ENCODE data around the gene KRT83.
"Not testable (repeated sequence)": the region's sequence is repeated elsewhere in the genome, so short reads cannot be mapped to it uniquely, and the experiment has no call there.

Gene KRT83

DNA sequence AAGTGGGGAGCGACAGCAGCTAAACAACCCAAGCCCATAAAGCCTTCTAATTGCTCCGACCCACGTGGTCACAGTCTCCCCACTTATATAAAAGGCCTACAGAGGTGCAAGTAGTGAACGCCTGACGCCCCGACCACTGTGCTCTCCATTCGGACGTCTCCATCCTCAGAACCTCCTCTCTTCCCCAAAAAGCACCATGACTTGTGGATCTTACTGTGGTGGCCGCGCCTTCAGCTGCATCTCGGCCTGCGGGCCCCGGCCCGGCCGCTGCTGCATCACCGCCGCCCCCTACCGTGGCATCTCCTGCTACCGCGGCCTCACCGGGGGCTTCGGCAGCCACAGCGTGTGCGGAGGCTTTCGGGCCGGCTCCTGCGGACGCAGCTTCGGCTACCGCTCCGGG lies 19.5 kb downstream of the KRT83 start:
- H3K27ac ChIP-seq (ENCODE audit: insufficient read depth, low read depth, low read length, poor library complexity, severe bottlenecking); H3K4me1 ChIP-seq (ENCODE audit: control insufficient read depth, insufficient read depth, low read length); H3K4me3 ChIP-seq (ENCODE audit: insufficient read depth, low read depth, low read length); H3K9me3 ChIP-seq (ENCODE audit: control insufficient read depth, low read length); H3K36me3 ChIP-seq (ENCODE audit: control insufficient read depth, insufficient read depth, low read length): not testable (repeated sequence)
- WGBS, 2 experiments = 67 to 79% methylated on average over 17 to 20 of the region's 31 CpGs
- H3K27me3 ChIP-seq (ENCODE audit: control insufficient read depth, insufficient read depth, low read length, poor library complexity, severe bottlenecking) = peaks cover 12% of the 10 kb centered on the region

GRCh38 chr12:52300796-52301691 lies 20.2 kb downstream of the KRT83 start:
- Histone ChIP-seq H3K4me1 (ENCODE audit: control insufficient read depth, insufficient read depth, low read length) (no peaks in the 10 kb centered on the region), H3K27me3 (ENCODE audit: control insufficient read depth, insufficient read depth, low read length, poor library complexity, severe bottlenecking) (peaks cover 6% of the 10 kb centered on the region), H3K36me3 (ENCODE audit: control insufficient read depth, insufficient read depth, low read length) (no peaks in the 10 kb centered on the region), H3K9me3 (ENCODE audit: control insufficient read depth, low read length) (no peaks in the 10 kb centered on the region), H3K27ac (ENCODE audit: insufficient read depth, low read depth, low read length, poor library complexity, severe bottlenecking) (no peak overlapping the region), H3K4me3 (ENCODE audit: insufficient read depth, low read depth, low read length) (no peak overlapping the region)
- WGBS, 2 experiments = 58 to 62% methylated on average over 14 of the region's 14 CpGs

DNA sequence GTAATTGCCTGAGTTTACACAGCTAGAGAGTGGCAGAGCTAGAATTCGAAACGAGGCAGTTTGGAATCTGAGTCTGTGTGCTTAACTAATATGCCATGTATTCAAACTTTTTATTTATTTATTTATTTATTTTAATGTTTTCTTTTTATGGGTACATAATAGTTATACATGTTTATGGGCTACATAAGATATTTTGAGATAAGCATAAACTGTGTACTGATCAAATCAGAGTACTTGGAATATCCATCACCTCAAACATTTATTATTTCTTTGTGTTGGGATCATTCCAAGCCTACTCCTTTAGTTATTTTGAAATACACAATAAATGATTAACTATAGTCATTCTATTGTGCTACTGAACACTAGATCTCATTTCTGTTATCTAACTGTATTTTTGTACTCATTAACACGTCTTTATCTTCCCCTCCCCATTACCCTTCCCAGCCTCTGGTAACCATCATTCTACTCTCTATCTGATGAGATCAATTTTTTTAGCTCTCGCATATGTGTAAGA lies 22.5 kb downstream of the KRT83 start:
- Histone ChIP-seq H3K4me3 (ENCODE audit: insufficient read depth, low read depth, low read length) (no peak overlapping the region), H3K9me3 (ENCODE audit: control insufficient read depth, low read length) (no peaks in the 10 kb centered on the region), H3K36me3 (ENCODE audit: control insufficient read depth, insufficient read depth, low read length) (no peaks in the 10 kb centered on the region), H3K27me3 (ENCODE audit: control insufficient read depth, insufficient read depth, low read length, poor library complexity, severe bottlenecking) (peaks cover 6% of the 10 kb centered on the region), H3K27ac (ENCODE audit: insufficient read depth, low read depth, low read length, poor library complexity, severe bottlenecking) (no peak overlapping the region), H3K4me1 (ENCODE audit: control insufficient read depth, insufficient read depth, low read length) (no peaks in the 10 kb centered on the region)
- WGBS, 2 experiments = 73 to 88% methylated on average over 4 of the region's 4 CpGs

DNA sequence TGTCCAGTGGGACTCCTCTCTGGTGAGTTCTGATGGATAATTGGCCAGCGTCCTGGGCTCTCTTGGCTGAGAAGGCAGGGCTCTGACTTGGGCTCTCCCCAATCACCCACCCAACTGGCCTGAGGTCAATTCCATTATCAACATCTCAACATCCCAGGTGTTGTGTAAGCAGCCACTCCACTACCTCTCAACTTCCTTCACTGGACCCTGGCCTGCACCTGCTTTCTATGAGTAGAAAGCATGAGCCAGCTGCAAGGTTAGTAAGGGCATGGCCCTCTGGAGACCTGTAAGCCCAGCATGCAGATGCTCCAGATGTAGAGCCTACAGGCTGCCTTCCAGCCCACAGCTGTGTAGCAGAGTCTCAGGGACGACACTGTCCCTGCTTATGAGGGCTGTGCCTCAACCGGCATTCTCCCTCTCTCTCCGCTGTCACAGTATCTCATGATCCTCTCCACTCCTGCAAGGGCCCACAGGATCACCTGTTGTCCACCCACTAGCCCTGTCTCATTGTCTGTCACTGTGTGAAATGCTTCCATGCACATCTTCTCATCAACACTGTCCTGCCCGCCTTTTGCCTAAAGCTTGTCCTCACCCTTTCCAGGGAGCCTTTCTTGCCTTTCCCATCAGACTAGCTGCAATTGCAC lies 24.5 kb downstream of the KRT83 start:
- H3K4me3 ChIP-seq (ENCODE audit: insufficient read depth, low read depth, low read length) = no peak overlapping the region
- no peaks in the 10 kb centered on the region for H3K36me3 ChIP-seq (ENCODE audit: control insufficient read depth, insufficient read depth, low read length)
- peaks cover 6% of the 10 kb centered on the region for H3K27me3 ChIP-seq (ENCODE audit: control insufficient read depth, insufficient read depth, low read length, poor library complexity, severe bottlenecking)
- 89 to 91% methylated on average over 5 of the region's 5 CpGs for WGBS, 2 experiments
- no peaks in the 10 kb centered on the region for H3K4me1 ChIP-seq (ENCODE audit: control insufficient read depth, insufficient read depth, low read length)
- H3K9me3 ChIP-seq (ENCODE audit: control insufficient read depth, low read length) = no peaks in the 10 kb centered on the region
- no peak overlapping the region for H3K27ac ChIP-seq (ENCODE audit: insufficient read depth, low read depth, low read length, poor library complexity, severe bottlenecking)

DNA sequence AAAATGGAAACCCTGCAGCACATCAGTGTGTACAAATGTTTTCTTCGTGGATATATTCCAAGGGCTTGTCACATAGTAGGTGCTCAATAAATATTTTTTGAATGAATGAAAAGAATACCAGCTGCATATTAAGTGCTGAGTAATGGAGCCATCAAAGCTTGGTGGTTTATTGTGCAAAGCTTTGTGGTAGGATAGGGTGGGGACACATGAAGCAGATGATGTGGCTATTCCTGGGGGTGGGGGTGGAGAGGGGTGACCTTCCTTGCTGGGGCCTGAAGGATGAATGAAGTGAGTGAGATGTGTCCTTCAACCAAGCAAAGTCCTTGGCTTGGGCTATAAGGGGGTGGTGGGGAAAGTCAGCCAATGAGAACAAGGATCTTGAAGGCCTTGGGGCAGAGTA lies 25.5 kb downstream of the KRT83 start:
- Histone ChIP-seq H3K9me3 (ENCODE audit: control insufficient read depth, low read length) (no peaks in the 10 kb centered on the region), H3K4me3 (ENCODE audit: insufficient read depth, low read depth, low read length) (no peak overlapping the region), H3K27me3 (ENCODE audit: control insufficient read depth, insufficient read depth, low read length, poor library complexity, severe bottlenecking) (peaks cover 6% of the 10 kb centered on the region), H3K27ac (ENCODE audit: insufficient read depth, low read depth, low read length, poor library complexity, severe bottlenecking) (no peak overlapping the region), H3K36me3 (ENCODE audit: control insufficient read depth, insufficient read depth, low read length) (no peaks in the 10 kb centered on the region), H3K4me1 (ENCODE audit: control insufficient read depth, insufficient read depth, low read length) (no peaks in the 10 kb centered on the region)
- 85 to 88% methylated on average over 1 of the region's 1 CpG for WGBS, 2 experiments

DNA sequence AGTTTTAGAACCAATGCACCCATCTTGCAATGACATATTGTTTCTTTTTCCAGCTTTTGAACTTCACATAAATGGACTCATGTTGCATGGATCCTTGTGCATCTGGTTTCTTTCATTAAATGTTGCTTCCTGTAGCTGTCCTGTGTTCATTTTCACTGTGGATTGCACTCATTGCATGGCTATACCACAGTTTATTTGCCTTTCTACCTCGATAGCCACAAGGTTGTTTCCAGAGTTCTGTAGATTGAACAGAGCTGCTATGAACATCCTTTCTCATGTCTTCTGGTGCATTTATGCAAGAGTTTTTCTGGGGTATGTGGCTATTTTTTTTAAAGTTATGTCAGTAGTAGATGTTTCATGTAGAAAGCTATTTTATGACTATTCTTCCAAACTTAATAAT lies 26.4 kb downstream of the KRT83 start:
- no peaks in the 10 kb centered on the region for H3K9me3 ChIP-seq (ENCODE audit: control insufficient read depth, low read length)
- 68 to 76% methylated on average over 1 of the region's 1 CpG for WGBS, 2 experiments
- H3K36me3 ChIP-seq (ENCODE audit: control insufficient read depth, insufficient read depth, low read length) = no peaks in the 10 kb centered on the region
- H3K27ac ChIP-seq (ENCODE audit: insufficient read depth, low read depth, low read length, poor library complexity, severe bottlenecking) = no peak overlapping the region
- no peak overlapping the region for H3K4me3 ChIP-seq (ENCODE audit: insufficient read depth, low read depth, low read length)
- no peaks in the 10 kb centered on the region for H3K4me1 ChIP-seq (ENCODE audit: control insufficient read depth, insufficient read depth, low read length)
- peaks cover 6% of the 10 kb centered on the region for H3K27me3 ChIP-seq (ENCODE audit: control insufficient read depth, insufficient read depth, low read length, poor library complexity, severe bottlenecking)

- no peaks in the 10 kb centered on the region for H3K36me3 ChIP-seq (ENCODE audit: control insufficient read depth, insufficient read depth, low read length)
- H3K9me3 ChIP-seq (ENCODE audit: control insufficient read depth, low read length) = no peaks in the 10 kb centered on the region
- H3K27ac ChIP-seq (ENCODE audit: insufficient read depth, low read depth, low read length, poor library complexity, severe bottlenecking) = no peak overlapping the region
- H3K4me3 ChIP-seq (ENCODE audit: insufficient read depth, low read depth, low read length) = no peak overlapping the region
- 86 to 88% methylated on average over 1 of the region's 1 CpG for WGBS, 2 experiments
- H3K4me1 ChIP-seq (ENCODE audit: control insufficient read depth, insufficient read depth, low read length) = no peaks in the 10 kb centered on the region
- H3K27me3 ChIP-seq (ENCODE audit: control insufficient read depth, insufficient read depth, low read length, poor library complexity, severe bottlenecking) = peaks cover 6% of the 10 kb centered on the region
These were observed 27.3 kb downstream of the KRT83 start for GRCh38 chr12:52293926-52294325.

DNA sequence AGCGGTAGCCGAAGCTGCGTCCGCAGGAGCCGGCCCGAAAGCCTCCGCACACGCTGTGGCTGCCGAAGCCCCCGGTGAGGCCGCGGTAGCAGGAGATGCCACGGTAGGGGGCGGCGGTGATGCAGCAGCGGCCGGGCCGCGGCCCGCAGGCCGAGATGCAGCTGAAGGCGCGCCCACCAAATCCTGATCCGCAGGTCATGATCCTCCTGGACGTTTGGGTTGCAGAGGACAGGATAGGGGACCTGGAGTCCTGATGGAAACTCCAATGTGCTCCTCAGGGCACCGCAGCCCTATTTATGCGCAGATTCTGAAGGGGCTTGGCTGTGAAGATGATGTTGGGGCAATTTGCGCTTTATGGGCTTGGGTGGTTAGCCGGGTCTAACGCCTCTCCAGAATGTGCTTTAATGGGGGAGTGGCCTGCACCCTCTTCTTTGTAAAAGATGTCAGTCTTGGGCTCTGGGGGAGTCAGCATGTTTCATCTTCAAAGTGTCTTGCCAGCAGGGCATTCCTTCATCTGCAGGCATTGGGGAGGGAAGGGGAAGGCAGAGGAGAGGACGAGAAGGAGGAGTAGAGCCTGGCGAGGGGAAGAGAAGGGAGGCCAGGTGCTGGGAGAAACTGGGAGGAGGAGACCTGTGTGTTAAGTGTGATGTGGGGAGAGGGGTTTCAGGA lies 29.8 kb downstream of the KRT83 start, which contains the start of gene KRT81:
TSS of gene KRT81 (minus strand) at position 268 of the 669 bp plus-strand sequence. CDS start at position 199, 69 bp downstream.
- no peak within 1 kb of the TSS for H3K27ac ChIP-seq (ENCODE audit: insufficient read depth, low read depth, low read length, poor library complexity, severe bottlenecking)
- H3K36me3 ChIP-seq (ENCODE audit: control insufficient read depth, insufficient read depth, low read length) = no peaks in the 10 kb centered on the region
- H3K9me3 ChIP-seq (ENCODE audit: control insufficient read depth, low read length) = no peaks in the 10 kb centered on the region
- H3K4me1 ChIP-seq (ENCODE audit: control insufficient read depth, insufficient read depth, low read length) = no peaks in the 10 kb centered on the region
- no peaks in the 10 kb centered on the region for H3K27me3 ChIP-seq (ENCODE audit: control insufficient read depth, insufficient read depth, low read length, poor library complexity, severe bottlenecking)
- WGBS, 2 experiments = 82 to 85% methylated on average over 24 to 25 of the region's 32 CpGs
- no peak within 1 kb of the TSS for H3K4me3 ChIP-seq (ENCODE audit: insufficient read depth, low read depth, low read length)

DNA sequence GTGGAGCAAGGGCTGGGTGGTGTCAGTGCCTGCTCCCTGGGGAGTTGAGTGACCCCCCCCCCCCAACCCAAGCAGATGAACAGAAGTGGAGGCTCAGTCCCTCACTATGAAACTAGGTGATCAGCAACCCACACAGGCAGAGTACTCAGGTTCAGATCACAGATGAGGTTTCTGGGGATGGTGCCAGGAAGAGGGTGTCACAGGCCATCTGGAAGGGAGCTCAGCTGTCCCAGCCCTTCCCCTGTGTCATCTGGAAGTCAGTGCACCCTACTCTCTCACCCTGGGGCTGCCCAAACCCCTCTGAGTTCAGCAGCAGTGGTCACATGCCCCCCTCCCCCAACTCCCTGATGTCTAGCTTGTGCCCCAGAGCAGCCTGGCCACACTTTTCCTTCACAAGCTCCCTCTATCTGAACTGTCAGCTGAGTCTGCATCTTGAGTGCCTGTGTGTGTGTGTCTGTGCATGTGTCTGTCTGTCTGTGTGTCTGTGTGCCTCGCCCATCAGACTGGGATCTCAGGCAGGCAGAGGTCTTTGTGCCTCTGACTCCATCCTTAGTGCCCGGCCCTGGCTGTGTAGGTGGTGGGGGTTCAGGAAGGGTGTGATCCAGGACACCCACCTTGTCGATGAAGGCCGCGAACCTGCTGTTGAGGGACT lies 30.6 kb downstream of the KRT83 start:
- not testable (repeated sequence) for H3K4me3 ChIP-seq (ENCODE audit: insufficient read depth, low read depth, low read length); H3K27me3 ChIP-seq (ENCODE audit: control insufficient read depth, insufficient read depth, low read length, poor library complexity, severe bottlenecking); H3K27ac ChIP-seq (ENCODE audit: insufficient read depth, low read depth, low read length, poor library complexity, severe bottlenecking); H3K4me1 ChIP-seq (ENCODE audit: control insufficient read depth, insufficient read depth, low read length); H3K36me3 ChIP-seq (ENCODE audit: control insufficient read depth, insufficient read depth, low read length); H3K9me3 ChIP-seq (ENCODE audit: control insufficient read depth, low read length)
- WGBS, 2 experiments = no CpG with 5 or more reads among the region's 5 CpGs
